ENCODE measurements around the gene CST7. TPM values are rescaled to one million over a fixed set of nuclear protein-coding genes. Genes with fewer than 3 reads are reported as not detected.
"Not testable (repeated sequence)": the region's sequence is repeated elsewhere in the genome, so short reads cannot be mapped to it uniquely, and the experiment has no call there.

CST7 gene
- total RNA-seq, 1 donor from 2014 or later = not detected

GRCh38 chr20:24936526-24937407, 12.3 kb upstream of the CST7 start:
- no peak for TF ChIP-seq CTCF (conservative IDR thresholded peaks at IDR 0.05; ENCODE audit: low read depth, low read length)
- H3K4me3 ChIP-seq (ENCODE audit: low read depth, low read length) = no peak overlapping the region
- DNase-seq (ENCODE audit: low read depth) = no peak

GRCh38 chr20:24937579-24937978, 11.5 kb upstream of the CST7 start:
- no peak for DNase-seq (ENCODE audit: low read depth)
- TF ChIP-seq CTCF (conservative IDR thresholded peaks at IDR 0.05; ENCODE audit: low read depth, low read length) = no peak
- H3K4me3 ChIP-seq (ENCODE audit: low read depth, low read length) = no peak overlapping the region

- H3K4me3 ChIP-seq (ENCODE audit: low read depth, low read length) = no peak overlapping the region
- no peak for DNase-seq (ENCODE audit: low read depth)
- no peak for TF ChIP-seq CTCF (conservative IDR thresholded peaks at IDR 0.05; ENCODE audit: low read depth, low read length)
Measured at GRCh38 chr20:24938498-24938897, 10.6 kb upstream of the CST7 start.

- DNase-seq (ENCODE audit: low read depth) = no peak
- no peak overlapping the region for H3K4me3 ChIP-seq (ENCODE audit: low read depth, low read length)
Measured at GRCh38 chr20:24939036-24939435, 10.0 kb upstream of the CST7 start.

GRCh38 chr20:24942679-24943078, 6.4 kb upstream of the CST7 start:
- no peak for DNase-seq (ENCODE audit: low read depth)
- TF ChIP-seq CTCF (conservative IDR thresholded peaks at IDR 0.05; ENCODE audit: low read depth, low read length) = no peak
- H3K4me3 ChIP-seq (ENCODE audit: low read depth, low read length) = no peak overlapping the region

More at GRCh38 chr20:24939036-24939435, 10.0 kb upstream of the CST7 start:
- TF ChIP-seq CTCF (conservative IDR thresholded peaks at IDR 0.05; ENCODE audit: low read depth, low read length) = no peak

- TF ChIP-seq CTCF (conservative IDR thresholded peaks at IDR 0.05; ENCODE audit: low read depth, low read length) = no peak
- no peak for DNase-seq (ENCODE audit: low read depth)
- no peak overlapping the region for H3K4me3 ChIP-seq (ENCODE audit: low read depth, low read length)
Measured at GRCh38 chr20:24943196-24943595, 5.9 kb upstream of the CST7 start.

GRCh38 chr20:24943731-24944130, 5.3 kb upstream of the CST7 start:
- no peak for TF ChIP-seq CTCF (conservative IDR thresholded peaks at IDR 0.05; ENCODE audit: low read depth, low read length)
- DNase-seq (ENCODE audit: low read depth) = no peak
- H3K4me3 ChIP-seq (ENCODE audit: low read depth, low read length) = no peak overlapping the region

GRCh38 chr20:24946376-24946775, 2.7 kb upstream of the CST7 start:
- not testable (repeated sequence) for H3K4me3 ChIP-seq (ENCODE audit: low read depth, low read length); DNase-seq (ENCODE audit: low read depth)

GRCh38 chr20:24948396-24948938, 602 bp upstream of the CST7 start:
- not testable (repeated sequence) for DNase-seq (ENCODE audit: low read depth); H3K4me3 ChIP-seq (ENCODE audit: low read depth, low read length)
